HCT116 (cell line): ENCODE measurements around the gene TMEM204. TPM values are rescaled to one million over a fixed set of nuclear protein-coding genes. Genes with fewer than 3 reads are reported as not detected.

Source experiments
- ATAC-seq: fragments of 200-7000 bp; cut with Tn5 transposase; 2 replicates; pipeline ENCODE4 v1.9.1; 2020; ENCODE audit warnings: mild to moderate bottlenecking, moderate library complexity
- BruUV-seq: library from RNA; stranded (reverse); fragments of 400-500 nt; replicated peaks from 2 replicates; lab custom pipeline; 2021; lab: Mats Ljungman, UMichigan
- CTCF ChIA-PET: fragments of 300-600 bp; sonication (Branson Sonifier 250); formaldehyde crosslinking; loops from one replicate; lab custom pipeline; 2021; ENCODE audit warnings: antibody characterized with exemption; lab: Charles Lee
- POLR2A ChIA-PET: fragments of 300-600, 350-600 bp; sonication (Branson Sonifier 250); formaldehyde crosslinking; loops from one replicate; lab custom pipeline; 2021; ENCODE audit warnings: antibody characterized with exemption; lab: Charles Lee
- RAD21 ChIA-PET, 2 experiments: fragments of 300-600 bp; sonication (Branson Sonifier 250); formaldehyde crosslinking; loops; one replicate each; lab custom pipeline; 2023; ENCODE audit warnings: low total read pairs in 2 of 2; ENCODE audit not compliant: uncharacterized antibody in 2 of 2, unreplicated experiment in 2 of 2, low non-redundant PET in 1 of 2; lab: Charles Lee
- DNase-seq: peaks from one replicate; pipeline ENCODE4 v3.0.0-alpha.2; 2010; ENCODE audit warnings: low read depth, low spot score
- H2AFZ ChIP-seq: fragments of 200-600 bp; shearing (Covaris generic), sonication (generic); 2 replicates; pipeline ENCODE4 v1.6.1; 2017; ENCODE audit warnings: low read depth, mixed run types, mixed read lengths, antibody characterized with exemption, low read length; ENCODE audit not compliant: poor library complexity, severe bottlenecking
- H3K27ac ChIP-seq: 2 replicates; pipeline ENCODE4 v1.5.1; 2012; ENCODE audit warnings: low read depth, low read length
- H3K27me3 ChIP-seq: fragments of 200-600 bp; sonication (generic); 2 replicates; pipeline ENCODE4 v1.6.1; 2016; ENCODE audit warnings: mixed run types, low read length, mixed read lengths; ENCODE audit not compliant: insufficient read depth
- H3K36me3 ChIP-seq, 2 experiments: fragments of 200-500 bp in 1 of 2; fragments of 200-600 bp in 1 of 2; sonication (Bioruptor generic) in 1 of 2; sonication (generic) in 1 of 2; 2 replicates each; pipeline versions ENCODE4 v1.5.1 to v1.6.1; 2014 to 2016; ENCODE audit warnings: low read length in 2 of 2, inconsistent platforms in 1 of 2, mixed read lengths in 1 of 2, mixed run types in 1 of 2; ENCODE audit not compliant: insufficient read depth in 2 of 2, control insufficient read depth in 1 of 2
- H3K4me1 ChIP-seq, 2 experiments: fragments of 200-600 bp in 1 of 2; sonication (generic) in 1 of 2; 2 replicates each; pipeline versions ENCODE4 v1.5.1 to v1.6.1; 2012 to 2017; ENCODE audit warnings: low read length in 2 of 2, inconsistent platforms in 1 of 2, mild to moderate bottlenecking in 1 of 2, mixed read lengths in 1 of 2, mixed run types in 1 of 2, moderate library complexity in 1 of 2; ENCODE audit not compliant: insufficient read depth in 2 of 2, control insufficient read depth in 1 of 2
- H3K4me2 ChIP-seq: fragments of 200-600 bp; sonication (generic); 2 replicates; pipeline ENCODE4 v1.6.1; 2017; ENCODE audit warnings: mixed run types, low read length, mixed read lengths
- H3K4me3 ChIP-seq, 2 experiments: fragments of 200-600 bp in 1 of 2; sonication (generic) in 1 of 2; replicated peaks in 1 of 2; 2 replicates each; pipeline ENCODE4 v1.5.1; 2011 to 2016; ENCODE audit warnings: low read length in 2 of 2, control low read depth in 1 of 2, low read depth in 1 of 2, mild to moderate bottlenecking in 1 of 2, mixed read lengths in 1 of 2, mixed run types in 1 of 2
- H3K79me2 ChIP-seq: fragments of 200-600 bp; sonication (generic); 2 replicates; pipeline ENCODE4 v1.6.1; 2017; ENCODE audit warnings: mild to moderate bottlenecking, mixed run types, low read length, moderate library complexity, mixed read lengths; ENCODE audit not compliant: insufficient read depth
- H3K9ac ChIP-seq: fragments of 200-600 bp; sonication (generic); 2 replicates; pipeline ENCODE4 v1.6.1; 2016; ENCODE audit warnings: low read length, mixed read lengths
- H3K9me2 ChIP-seq: fragments of 200-600 bp; sonication (generic), shearing (Covaris generic); 2 replicates; pipeline ENCODE4 v1.6.1; 2017; ENCODE audit warnings: mixed run types, mild to moderate bottlenecking, moderate library complexity; ENCODE audit not compliant: insufficient read depth
- H3K9me3 ChIP-seq, 2 experiments: fragments of 200-500 bp in 1 of 2; fragments of 200-600 bp in 1 of 2; sonication (Bioruptor generic) in 1 of 2; sonication (generic) in 1 of 2; 2 replicates each; pipeline ENCODE4 v1.6.1; 2014 to 2017; ENCODE audit warnings: low read length in 2 of 2, mixed read lengths in 2 of 2, inconsistent platforms in 1 of 2, low read depth in 1 of 2, mild to moderate bottlenecking in 1 of 2, mixed run types in 1 of 2, moderate library complexity in 1 of 2; ENCODE audit not compliant: control insufficient read depth in 1 of 2, insufficient read depth in 1 of 2
- H4K20me1 ChIP-seq: fragments of 200-600 bp; sonication (generic), shearing (Covaris generic); 2 replicates; pipeline ENCODE4 v1.6.1; 2017; ENCODE audit warnings: mixed run types, mild to moderate bottlenecking, moderate library complexity; ENCODE audit not compliant: insufficient read depth
- CBX3 ChIP-seq: IDR thresholded peaks from 2 replicates; pipeline ENCODE4 v1.6.1; 2012; ENCODE audit warnings: low read depth
- EGR1 ChIP-seq: IDR thresholded peaks from 2 replicates; pipeline ENCODE4 v1.6.1; 2012; ENCODE audit warnings: low read depth
- ELF1 ChIP-seq: IDR thresholded peaks from 2 replicates; pipeline ENCODE4 v1.6.1; 2012; ENCODE audit warnings: low read depth, borderline replicate concordance
- EZH2 ChIP-seq: fragments of 200-600 bp; sonication (generic); IDR thresholded peaks from 2 replicates; pipeline ENCODE4 v1.6.1; 2017; ENCODE audit warnings: antibody characterized with exemption, mixed run types
- FOSL1 ChIP-seq: IDR thresholded peaks from 2 replicates; pipeline ENCODE4 v1.6.1; 2012; ENCODE audit warnings: low read depth
- JUND ChIP-seq: IDR thresholded peaks from 2 replicates; pipeline ENCODE4 v1.6.1; 2012
- SIN3A ChIP-seq: IDR thresholded peaks from 2 replicates; pipeline ENCODE4 v1.6.1; 2012; ENCODE audit warnings: low read depth
- SRF ChIP-seq: IDR thresholded peaks from 2 replicates; pipeline ENCODE4 v1.6.1; 2012; ENCODE audit warnings: low read depth
- ZNF274 ChIP-seq: fragments of 200-500 bp; sonication (Bioruptor generic); IDR thresholded peaks from 2 replicates; pipeline ENCODE4 v1.6.1; 2014; ENCODE audit warnings: mild to moderate bottlenecking, low read depth, low read length, inconsistent platforms
- intact Hi-C: fragments of 100-400 bp; cut with micrococcal nuclease; formaldehyde crosslinking; loops from 2 replicates; pipeline ENCODE4 v1.10.0; 2022
- total RNA-seq: library from RNA; stranded (reverse); gene quantifications from one replicate; pipeline ENCODE4 v1.2.1, GENCODE V29; 2021; ENCODE audit not compliant: unreplicated experiment
- TF ChIP-seq, protein P1 (sequence below): IDR thresholded peaks from 2 replicates; pipeline ENCODE4 v1.6.1; 2012; ENCODE audit warnings: low read depth
- TF ChIP-seq, protein P2 (sequence below): IDR thresholded peaks from 2 replicates; pipeline ENCODE4 v1.6.1; 2011; ENCODE audit warnings: mild to moderate bottlenecking, low read length, moderate library complexity; ENCODE audit not compliant: insufficient replicate concordance; ENCODE audit errors: extremely low read depth
- TF ChIP-seq, protein P3 (sequence below): IDR thresholded peaks from 2 replicates; pipeline ENCODE4 v1.6.1; 2012
- TF ChIP-seq, protein P4 (sequence below), 3 experiments: fragments of 200-600 bp in 1 of 3; sonication (generic) in 1 of 3; IDR thresholded peaks in 2 of 3; conservative IDR thresholded peaks in 1 of 3; 2 replicates each; pipeline ENCODE4 v1.5.1; 2012 to 2017; ENCODE audit warnings: low read depth in 2 of 3, low read length in 2 of 3, antibody characterized with exemption in 1 of 3, borderline replicate concordance in 1 of 3, control low read depth in 1 of 3, mild to moderate bottlenecking in 1 of 3, mixed read lengths in 1 of 3, mixed run types in 1 of 3, moderate library complexity in 1 of 3; ENCODE audit not compliant: insufficient read depth in 1 of 3

TMEM204 gene
- total RNA-seq, 1 experiment from 2014 or later: 0.22 TPM

DNA sequence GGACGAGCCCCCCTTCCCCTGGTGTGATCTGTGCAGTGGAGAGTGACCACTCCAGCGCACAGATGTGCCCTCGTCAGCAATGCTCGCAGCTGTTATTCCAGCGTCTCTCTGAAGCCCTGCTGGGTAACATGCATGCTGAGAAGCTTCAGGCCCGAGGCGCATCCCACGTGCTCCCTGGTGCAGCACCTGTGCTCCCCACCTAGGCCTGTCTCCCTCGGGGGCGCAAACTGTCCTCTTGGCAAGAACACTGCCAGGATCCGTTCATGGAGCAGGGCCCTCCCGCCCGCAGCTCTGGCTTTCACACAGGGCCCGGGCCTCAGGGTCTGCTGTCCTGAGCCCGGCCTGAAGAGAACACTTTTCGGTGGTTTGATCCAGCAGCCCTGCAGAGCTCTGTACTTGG lies 13.0 kb downstream of the TMEM204 start:
- H3K9me2 ChIP-seq: no peaks in the 10 kb centered on the region
- no peak overlapping the region for H3K27ac ChIP-seq
- H3K27me3 ChIP-seq: no peaks in the 10 kb centered on the region
- peaks cover 19 to 25% of the 10 kb centered on the region in 2 experiments for H3K4me1 ChIP-seq
- no peaks in the 10 kb centered on the region for H3K79me2 ChIP-seq
- ChIA-PET RAD21 (no interaction called here), CTCF (no interaction called here), POLR2A (no interaction called here)
- H3K9me3 ChIP-seq: no peaks in the 10 kb centered on the region
- no peak for TF ChIP-seq SIN3A
- no peak for TF ChIP-seq ELF1
- no peak for TF ChIP-seq CBX3
- no peak for TF ChIP-seq JUND
- TF ChIP-seq, protein P1, sequence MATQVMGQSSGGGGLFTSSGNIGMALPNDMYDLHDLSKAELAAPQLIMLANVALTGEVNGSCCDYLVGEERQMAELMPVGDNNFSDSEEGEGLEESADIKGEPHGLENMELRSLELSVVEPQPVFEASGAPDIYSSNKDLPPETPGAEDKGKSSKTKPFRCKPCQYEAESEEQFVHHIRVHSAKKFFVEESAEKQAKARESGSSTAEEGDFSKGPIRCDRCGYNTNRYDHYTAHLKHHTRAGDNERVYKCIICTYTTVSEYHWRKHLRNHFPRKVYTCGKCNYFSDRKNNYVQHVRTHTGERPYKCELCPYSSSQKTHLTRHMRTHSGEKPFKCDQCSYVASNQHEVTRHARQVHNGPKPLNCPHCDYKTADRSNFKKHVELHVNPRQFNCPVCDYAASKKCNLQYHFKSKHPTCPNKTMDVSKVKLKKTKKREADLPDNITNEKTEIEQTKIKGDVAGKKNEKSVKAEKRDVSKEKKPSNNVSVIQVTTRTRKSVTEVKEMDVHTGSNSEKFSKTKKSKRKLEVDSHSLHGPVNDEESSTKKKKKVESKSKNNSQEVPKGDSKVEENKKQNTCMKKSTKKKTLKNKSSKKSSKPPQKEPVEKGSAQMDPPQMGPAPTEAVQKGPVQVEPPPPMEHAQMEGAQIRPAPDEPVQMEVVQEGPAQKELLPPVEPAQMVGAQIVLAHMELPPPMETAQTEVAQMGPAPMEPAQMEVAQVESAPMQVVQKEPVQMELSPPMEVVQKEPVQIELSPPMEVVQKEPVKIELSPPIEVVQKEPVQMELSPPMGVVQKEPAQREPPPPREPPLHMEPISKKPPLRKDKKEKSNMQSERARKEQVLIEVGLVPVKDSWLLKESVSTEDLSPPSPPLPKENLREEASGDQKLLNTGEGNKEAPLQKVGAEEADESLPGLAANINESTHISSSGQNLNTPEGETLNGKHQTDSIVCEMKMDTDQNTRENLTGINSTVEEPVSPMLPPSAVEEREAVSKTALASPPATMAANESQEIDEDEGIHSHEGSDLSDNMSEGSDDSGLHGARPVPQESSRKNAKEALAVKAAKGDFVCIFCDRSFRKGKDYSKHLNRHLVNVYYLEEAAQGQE: no peak
- no peak for TF ChIP-seq EZH2
- TF ChIP-seq, protein P2, sequence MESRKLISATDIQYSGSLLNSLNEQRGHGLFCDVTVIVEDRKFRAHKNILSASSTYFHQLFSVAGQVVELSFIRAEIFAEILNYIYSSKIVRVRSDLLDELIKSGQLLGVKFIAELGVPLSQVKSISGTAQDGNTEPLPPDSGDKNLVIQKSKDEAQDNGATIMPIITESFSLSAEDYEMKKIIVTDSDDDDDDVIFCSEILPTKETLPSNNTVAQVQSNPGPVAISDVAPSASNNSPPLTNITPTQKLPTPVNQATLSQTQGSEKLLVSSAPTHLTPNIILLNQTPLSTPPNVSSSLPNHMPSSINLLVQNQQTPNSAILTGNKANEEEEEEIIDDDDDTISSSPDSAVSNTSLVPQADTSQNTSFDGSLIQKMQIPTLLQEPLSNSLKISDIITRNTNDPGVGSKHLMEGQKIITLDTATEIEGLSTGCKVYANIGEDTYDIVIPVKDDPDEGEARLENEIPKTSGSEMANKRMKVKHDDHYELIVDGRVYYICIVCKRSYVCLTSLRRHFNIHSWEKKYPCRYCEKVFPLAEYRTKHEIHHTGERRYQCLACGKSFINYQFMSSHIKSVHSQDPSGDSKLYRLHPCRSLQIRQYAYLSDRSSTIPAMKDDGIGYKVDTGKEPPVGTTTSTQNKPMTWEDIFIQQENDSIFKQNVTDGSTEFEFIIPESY: no peak
- no peak for TF ChIP-seq EGR1
- TF ChIP-seq ZNF274: no peak
- TF ChIP-seq, protein P3, sequence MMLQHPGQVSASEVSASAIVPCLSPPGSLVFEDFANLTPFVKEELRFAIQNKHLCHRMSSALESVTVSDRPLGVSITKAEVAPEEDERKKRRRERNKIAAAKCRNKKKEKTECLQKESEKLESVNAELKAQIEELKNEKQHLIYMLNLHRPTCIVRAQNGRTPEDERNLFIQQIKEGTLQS: no peak
- TF ChIP-seq SRF: no peak
- TF ChIP-seq, protein P4, sequence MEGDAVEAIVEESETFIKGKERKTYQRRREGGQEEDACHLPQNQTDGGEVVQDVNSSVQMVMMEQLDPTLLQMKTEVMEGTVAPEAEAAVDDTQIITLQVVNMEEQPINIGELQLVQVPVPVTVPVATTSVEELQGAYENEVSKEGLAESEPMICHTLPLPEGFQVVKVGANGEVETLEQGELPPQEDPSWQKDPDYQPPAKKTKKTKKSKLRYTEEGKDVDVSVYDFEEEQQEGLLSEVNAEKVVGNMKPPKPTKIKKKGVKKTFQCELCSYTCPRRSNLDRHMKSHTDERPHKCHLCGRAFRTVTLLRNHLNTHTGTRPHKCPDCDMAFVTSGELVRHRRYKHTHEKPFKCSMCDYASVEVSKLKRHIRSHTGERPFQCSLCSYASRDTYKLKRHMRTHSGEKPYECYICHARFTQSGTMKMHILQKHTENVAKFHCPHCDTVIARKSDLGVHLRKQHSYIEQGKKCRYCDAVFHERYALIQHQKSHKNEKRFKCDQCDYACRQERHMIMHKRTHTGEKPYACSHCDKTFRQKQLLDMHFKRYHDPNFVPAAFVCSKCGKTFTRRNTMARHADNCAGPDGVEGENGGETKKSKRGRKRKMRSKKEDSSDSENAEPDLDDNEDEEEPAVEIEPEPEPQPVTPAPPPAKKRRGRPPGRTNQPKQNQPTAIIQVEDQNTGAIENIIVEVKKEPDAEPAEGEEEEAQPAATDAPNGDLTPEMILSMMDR (IDR thresholded peaks at IDR 0.05 in 2 of 3, conservative IDR thresholded peaks at IDR 0.05 in 1 of 3; ENCODE audit: borderline replicate concordance in 1 of 3, insufficient read depth in 1 of 3, low read depth in 2 of 3, low read length in 2 of 3): no peak
- no peak for TF ChIP-seq FOSL1
- no peak for DNase-seq
- no peak overlapping the region for H2AFZ ChIP-seq
- no peaks in the 10 kb centered on the region for H3K36me3 ChIP-seq
- no TSS peak for BruUV-seq
- no peak overlapping the region for H3K4me3 ChIP-seq
- ATAC-seq: no peak
- intact Hi-C loops: no loop called here
- no peak overlapping the region for H3K4me2 ChIP-seq
- no peaks in the 10 kb centered on the region for H4K20me1 ChIP-seq
- no peak overlapping the region for H3K9ac ChIP-seq
